T-cell (primary cell): ENCODE measurements around the gene ZNF664. TPM values are rescaled to one million over a fixed set of nuclear protein-coding genes. Genes with fewer than 3 reads are reported as not detected.

Experiments used
- ATAC-seq, 4 experiments: fragments of 200-7000 bp in 3 of 4; fragments of 150-1000 bp in 1 of 4; cut with Tn5 transposase; replicated peaks in 1 of 4; 1 replicate in 3 of 4; 2 replicates in 1 of 4; pipeline ENCODE4 v1.10.0; 2021; ENCODE audit warnings: moderate library complexity in 3 of 4, mild to moderate bottlenecking in 2 of 4, moderate number of reproducible peaks in 1 of 4
- CTCF ChIA-PET, 2 donors: fragments of 300-600 bp; sonication (Branson Sonifier 250); formaldehyde crosslinking; loops; one replicate each; lab custom pipeline; 2022; ENCODE audit warnings: antibody characterized with exemption in 2 of 2; lab: Charles Lee
- POLR2A ChIA-PET, 2 donors: fragments of 300-600 bp; sonication (Branson Sonifier 250); formaldehyde crosslinking; loops; one replicate each; lab custom pipeline; 2022; ENCODE audit warnings: antibody characterized with exemption in 2 of 2; lab: Charles Lee
- DNase-seq, 35 experiments: peaks; one replicate each; pipeline versions ENCODE4 v3.0.0 to v3.0.0-alpha.2; 2013 to 2023
- H3K27ac ChIP-seq: one replicate; pipeline ENCODE4 v1.5.1; 2013; ENCODE audit warnings: low read length
- H3K27me3 ChIP-seq, 2 experiments: replicated peaks in 1 of 2; 1 replicate in 1 of 2; 2 replicates in 1 of 2; pipeline versions ENCODE4 v1.6.1 to v1.7.0; 2013; ENCODE audit warnings: low read length in 1 of 2, mixed read lengths in 1 of 2; ENCODE audit not compliant: control insufficient read depth in 2 of 2, insufficient read depth in 2 of 2; ENCODE audit errors: extremely low read depth in 1 of 2
- H3K36me3 ChIP-seq, 2 donors: 1 replicate in 1 of 2; 2 replicates in 1 of 2; pipeline versions ENCODE4 v1.6.1 to v1.7.0; 2013; ENCODE audit warnings: low read length in 1 of 2; ENCODE audit not compliant: control insufficient read depth in 2 of 2, insufficient read depth in 1 of 2; ENCODE audit errors: extremely low read depth in 1 of 2
- H3K4me1 ChIP-seq, 2 experiments: 1 replicate in 1 of 2; 2 replicates in 1 of 2; pipeline versions ENCODE4 v1.6.1 to v1.7.0; 2013; ENCODE audit warnings: low read length in 2 of 2, mixed read lengths in 1 of 2; ENCODE audit not compliant: insufficient read depth in 2 of 2, control insufficient read depth in 1 of 2; ENCODE audit errors: extremely low read depth in 1 of 2
- H3K4me3 ChIP-seq, 2 donors: 1 replicate in 1 of 2; 2 replicates in 1 of 2; pipeline versions ENCODE4 v1.5.1 to v1.7.0; 2013; ENCODE audit warnings: mild to moderate bottlenecking in 2 of 2, low read length in 1 of 2, moderate library complexity in 1 of 2; ENCODE audit not compliant: control insufficient read depth in 1 of 2; ENCODE audit errors: extremely low read depth in 1 of 2
- H3K9me3 ChIP-seq: 2 replicates; pipeline ENCODE4 v1.7.0; 2013
- H3K27ac Mint-ChIP-seq, 2 donors: one replicate each; pipeline ENCODE4 v1.8.0; 2020 to 2021; ENCODE audit warnings: mild to moderate bottlenecking in 2 of 2, mixed read lengths in 2 of 2
- H3K27me3 Mint-ChIP-seq, 2 donors: one replicate each; pipeline ENCODE4 v1.8.0; 2021 to 2022; ENCODE audit warnings: mixed read lengths in 2 of 2
- H3K36me3 Mint-ChIP-seq: one replicate; pipeline ENCODE4 v1.8.0; 2021; ENCODE audit warnings: mixed read lengths
- H3K4me1 Mint-ChIP-seq, 3 donors: one replicate each; pipeline ENCODE4 v1.8.0; 2020 to 2022; ENCODE audit warnings: mixed read lengths in 3 of 3, mild to moderate bottlenecking in 1 of 3
- H3K4me3 Mint-ChIP-seq, 3 donors: one replicate each; pipeline ENCODE4 v1.8.0; 2020 to 2022; ENCODE audit warnings: mild to moderate bottlenecking in 3 of 3, mixed read lengths in 3 of 3, moderate library complexity in 3 of 3
- H3K9me3 Mint-ChIP-seq, 3 donors: one replicate each; pipeline ENCODE4 v1.8.0; 2020 to 2022; ENCODE audit warnings: mixed read lengths in 3 of 3
- WGBS: methylation state at CpG from one replicate; pipeline ENCODE4 v1.1.5; 2013; ENCODE audit warnings: missing lambda C conversion rate; ENCODE audit not compliant: insufficient coverage; 5-methylcytosine and 5-hydroxymethylcytosine counted together
- total RNA-seq, 35 experiments: library from RNA in 6 of 35; stranded (reverse) in 6 of 35; fragments of 120-200 nt in 1 of 35; gene quantifications; one replicate each; pipeline versions ENCODE4 v1.2.1 to v1.2.4 and lab custom pipeline; 2013 to 2026

ZNF664 gene
- total RNA-seq, 5 donors from 2014 or later (not counting 1 experiment from before 2014, with no cell fraction given): 30.6 to 58.2 (median 56.1) TPM

DNA sequence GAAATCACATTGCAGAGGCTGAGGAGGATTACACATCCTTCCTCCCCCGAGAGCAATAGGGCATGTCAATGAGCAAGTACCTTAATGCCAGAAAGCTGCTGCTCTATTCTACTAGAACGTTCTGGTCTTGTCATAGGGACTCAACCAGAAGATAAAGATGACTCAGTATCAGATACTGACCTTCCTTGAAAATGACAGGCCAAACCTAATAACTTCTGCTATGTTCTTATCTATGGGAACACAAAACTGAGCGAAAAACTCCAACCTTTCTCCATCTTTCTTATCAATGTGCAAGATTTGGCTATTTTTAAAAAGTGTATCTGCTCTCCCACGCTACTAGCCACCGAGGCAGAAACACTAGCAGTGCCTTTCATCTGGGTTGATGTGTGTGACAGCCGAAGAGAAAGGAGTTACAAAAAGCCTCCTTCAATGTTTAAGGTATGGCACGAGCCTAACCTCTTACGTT, 5.9 kb upstream of the ZNF664 start:
- 89% methylated on average over 3 of the region's 8 CpGs for WGBS
- H3K9me3 Mint-ChIP-seq: no peaks in the 10 kb centered on the region
- Histone ChIP-seq H3K36me3 (peaks cover 0 to 4% of the 10 kb centered on the region in 2 donors), H3K4me1 (peaks cover 5 to 6% of the 10 kb centered on the region in 2 experiments), H3K27me3 (no peaks in the 10 kb centered on the region), H3K9me3 (no peaks in the 10 kb centered on the region), H3K27ac (no peak overlapping the region), H3K4me3 (no peak overlapping the region)
- H3K36me3 Mint-ChIP-seq: peaks cover 6% of the 10 kb centered on the region
- H3K4me3 Mint-ChIP-seq: no peak overlapping the region
- no peak for ATAC-seq
- no peak for DNase-seq
- no peaks in the 10 kb centered on the region for H3K27me3 Mint-ChIP-seq
- H3K27ac Mint-ChIP-seq: no peak overlapping the region
- CTCF ChIA-PET: no interaction called here
- POLR2A ChIA-PET: no interaction called here
- peaks cover 16 to 37% (median 32%) of the 10 kb centered on the region in 3 donors for H3K4me1 Mint-ChIP-seq

DNA sequence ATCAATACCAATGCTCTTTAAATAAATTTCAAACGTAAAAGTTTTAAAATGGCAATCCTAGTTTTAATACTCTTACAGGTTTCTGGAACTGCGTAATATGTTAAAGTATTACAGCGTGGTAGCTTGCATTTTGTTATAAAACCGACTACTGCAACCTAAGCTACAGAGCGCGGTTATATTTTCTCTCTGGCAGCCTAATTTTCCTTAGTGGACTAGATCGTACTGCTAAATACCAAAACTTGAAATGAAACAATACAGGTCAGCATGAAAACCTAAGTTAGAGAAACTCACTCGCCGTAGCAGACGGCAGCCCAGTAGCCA, 1.6 kb upstream of the ZNF664 start:
- CTCF ChIA-PET: interaction anchor here (0.7 to 1.0 kb wide), 3 partner anchors 8 to 66 kb away, joined by 3 to 4 read pairs (median 4); no protein-coding TSS in a partner anchor
- peaks cover 6% of the 10 kb centered on the region for H3K36me3 Mint-ChIP-seq

GRCh38 chr12:123971770-123972456, 1.1 kb upstream of the ZNF664 start:
- Histone ChIP-seq H3K9me3 (no peaks in the 10 kb centered on the region), H3K36me3 (peaks cover 0 to 4% of the 10 kb centered on the region in 2 donors), H3K27me3 (no peaks in the 10 kb centered on the region), H3K27ac (peak overlapping the region; percentile 16), H3K4me1 (peaks cover 10 to 12% of the 10 kb centered on the region in 2 experiments), H3K4me3 (peak overlapping the region; percentile 60 to 76)
- Mint-ChIP-seq H3K27me3 (no peaks in the 10 kb centered on the region), H3K4me1 (peaks cover 30 to 47% (median 39%) of the 10 kb centered on the region in 3 donors), H3K4me3 (peak overlapping the region; percentile 88 to 93 (median 91)), H3K9me3 (no peaks in the 10 kb centered on the region), H3K27ac (peak overlapping the region; percentile 79 to 95), H3K36me3 (peaks cover 7% of the 10 kb centered on the region)
- WGBS: under 1% methylated on average over 44 of the region's 55 CpGs
- DNase-seq (peak in 32 of 35 experiments; percentile 4 to 59 (median 14)), ATAC-seq (peak in 3 of 4 experiments; percentile 0 to 23 (median 6))
- CTCF ChIA-PET: interaction anchor here (0.7 to 1.0 kb wide), 4 partner anchors 9 to 67 kb away, joined by 3 to 4 read pairs (median 4); no protein-coding TSS in a partner anchor
- POLR2A ChIA-PET: interaction anchor here (0.6 to 0.7 kb wide), 2 partner anchors 10 to 171 kb away, joined by 3 read pairs; no protein-coding TSS in a partner anchor

More for the DNA sequence above, 1.6 kb upstream of the ZNF664 start:
- no peak for DNase-seq
- Mint-ChIP-seq H3K27me3 (no peaks in the 10 kb centered on the region), H3K27ac (peak overlapping the region; percentile 79 to 95), H3K4me1 (peaks cover 28 to 47% (median 39%) of the 10 kb centered on the region in 3 donors), H3K9me3 (no peaks in the 10 kb centered on the region), H3K4me3 (peak overlapping the region; percentile 88 to 93 (median 91))
- Histone ChIP-seq H3K4me1 (peaks cover 10 to 12% of the 10 kb centered on the region in 2 experiments), H3K4me3 (peak overlapping the region; percentile 60 to 76), H3K27me3 (no peaks in the 10 kb centered on the region), H3K27ac (peak overlapping the region; percentile 16), H3K9me3 (no peaks in the 10 kb centered on the region), H3K36me3 (peaks cover 0 to 4% of the 10 kb centered on the region in 2 donors)
- WGBS: 42% methylated on average over 6 of the region's 10 CpGs
- ATAC-seq: no peak
- POLR2A ChIA-PET: interaction anchor here (0.6 to 0.7 kb wide), 2 partner anchors 10 to 170 kb away, joined by 3 read pairs; no protein-coding TSS in a partner anchor

DNA sequence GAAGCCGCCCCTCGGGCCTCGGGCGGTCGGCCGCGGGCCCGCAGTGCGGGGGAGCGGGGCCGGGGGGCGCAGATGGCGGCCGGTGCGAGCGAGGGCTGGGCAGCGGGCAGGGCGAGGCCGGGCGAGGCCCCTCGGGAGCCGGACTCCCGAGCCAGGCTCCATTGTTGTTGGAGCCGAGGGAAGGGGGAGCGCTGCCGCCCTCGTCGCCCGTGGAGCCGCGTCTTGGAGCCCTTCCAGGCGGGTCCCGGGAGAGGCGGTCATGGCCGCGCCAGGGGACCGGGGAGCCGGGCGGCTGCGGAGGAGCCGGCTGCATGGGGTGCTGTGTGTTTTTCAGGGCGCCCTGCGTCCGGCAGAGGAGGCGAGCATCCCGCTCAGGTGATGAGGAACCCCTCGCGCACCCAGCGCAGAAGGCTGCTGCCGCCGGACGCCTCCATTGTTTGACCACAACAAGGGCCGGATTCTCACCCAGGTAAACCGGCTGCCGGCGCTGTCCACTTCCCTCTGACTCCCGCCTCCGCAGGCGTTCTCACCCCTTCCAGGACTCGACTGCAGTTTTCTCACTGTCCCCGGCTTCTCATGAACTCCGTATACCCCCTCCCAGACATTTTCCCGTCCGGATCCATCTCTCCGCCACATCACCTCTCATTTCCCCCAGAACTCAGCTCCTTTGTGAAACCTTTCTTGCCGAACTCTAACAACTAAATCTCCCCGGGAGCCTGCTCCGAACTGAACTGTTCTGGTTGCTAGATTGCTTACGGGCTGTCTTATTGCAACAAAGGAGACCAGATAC, 732 bp downstream of the ZNF664 start:
- H3K4me3 Mint-ChIP-seq: peak overlapping the region; percentile 86 to 93 (median 92)
- H3K4me1 Mint-ChIP-seq: peaks cover 30 to 42% (median 33%) of the 10 kb centered on the region in 3 donors
- 3% methylated on average over 67 of the region's 69 CpGs for WGBS
- H3K27ac Mint-ChIP-seq: peak overlapping the region; percentile 58 to 78
- H3K27me3 Mint-ChIP-seq: no peaks in the 10 kb centered on the region
- peak in 1 of 4 experiments; percentile 4 for ATAC-seq
- peak overlapping the region; percentile 49 to 62 for H3K4me3 ChIP-seq
- peak in 20 of 35 experiments; percentile 3 to 40 (median 10) for DNase-seq
- no peaks in the 10 kb centered on the region for H3K9me3 Mint-ChIP-seq
- H3K4me1 ChIP-seq: peaks cover 10 to 12% of the 10 kb centered on the region in 2 experiments
- ChIA-PET POLR2A (no interaction called here), CTCF (interaction anchor here in 1 of 2 donors (0.8 kb wide), 1 partner anchor 11 kb away, joined by 3 read pairs; no protein-coding TSS in a partner anchor)
- peaks cover 0 to 4% of the 10 kb centered on the region in 2 donors for H3K36me3 ChIP-seq
- H3K27me3 ChIP-seq: no peaks in the 10 kb centered on the region
- H3K9me3 ChIP-seq: no peaks in the 10 kb centered on the region
- H3K36me3 Mint-ChIP-seq: peaks cover 10% of the 10 kb centered on the region
- H3K27ac ChIP-seq: no peak overlapping the region

- H3K4me1 Mint-ChIP-seq: peaks cover 22 to 36% (median 27%) of the 10 kb centered on the region in 3 donors
- ATAC-seq (no peak), DNase-seq (no peak)
- H3K4me3 ChIP-seq: no peak overlapping the region
- no peaks in the 10 kb centered on the region for H3K27me3 ChIP-seq
- no peaks in the 10 kb centered on the region for H3K9me3 ChIP-seq
- ChIA-PET POLR2A (interaction anchor here in 1 of 2 donors (0.6 kb wide), 1 partner anchor 13 kb away, joined by 3 read pairs; no protein-coding TSS in a partner anchor), CTCF (interaction anchor here in 1 of 2 donors (1.9 kb wide), 1 partner anchor 10 kb away, joined by 4 read pairs; no protein-coding TSS in a partner anchor)
- whole genome bisulfite sequencing: 99% methylated on average over 5 of the region's 7 CpGs
- H3K4me1 ChIP-seq: peaks cover 9 to 12% of the 10 kb centered on the region in 2 experiments
- H3K36me3 Mint-ChIP-seq: peaks cover 10% of the 10 kb centered on the region
- H3K27ac ChIP-seq: no peak overlapping the region
- H3K9me3 Mint-ChIP-seq: no peaks in the 10 kb centered on the region
- H3K4me3 Mint-ChIP-seq: no peak overlapping the region
- H3K27me3 Mint-ChIP-seq: no peaks in the 10 kb centered on the region
- H3K36me3 ChIP-seq: peaks cover 0 to 3% of the 10 kb centered on the region in 2 donors
- no peak overlapping the region for H3K27ac Mint-ChIP-seq
These were observed 3.3 kb downstream of the ZNF664 start for GRCh38 chr12:123976227-123976826.
